Activated T-helper 1 cell treated with anti-CD3 and anti-CD28 coated beads, Interleukin-12 subunit alpha, Interleukin-12 subunit beta, Interleukin-2, Interleukin-4 antibody, amounts not matched to agents 30 ng/mL and 10 ng/mL and 1 ng/mL, durations not matched to agents 14 hours and 24 hours and 36 hours (primary cell): ENCODE results near the gene TRPM2. TPM values are rescaled to one million over a fixed set of nuclear protein-coding genes. Genes with fewer than 3 reads are reported as not detected.

Experiments used
- DNase-seq: peaks from one replicate; pipeline ENCODE4 v3.0.0; 2021; ENCODE audit warnings: low spot score
- H3K27ac Mint-ChIP-seq: one replicate; pipeline ENCODE4 v1.8.0; 2021; ENCODE audit warnings: mild to moderate bottlenecking, mixed read lengths
- H3K27me3 Mint-ChIP-seq: one replicate; pipeline ENCODE4 v1.8.0; 2022; ENCODE audit warnings: mild to moderate bottlenecking, moderate library complexity, mixed read lengths; ENCODE audit not compliant: insufficient read depth
- H3K36me3 Mint-ChIP-seq: one replicate; pipeline ENCODE4 v1.8.0; 2021; ENCODE audit warnings: low read depth, mixed read lengths
- H3K4me1 Mint-ChIP-seq: one replicate; pipeline ENCODE4 v1.8.0; 2021; ENCODE audit warnings: low read depth, mixed read lengths
- H3K4me3 Mint-ChIP-seq: one replicate; pipeline ENCODE4 v1.8.0; 2021; ENCODE audit warnings: mild to moderate bottlenecking, moderate library complexity, mixed read lengths
- H3K9me3 Mint-ChIP-seq: one replicate; pipeline ENCODE4 v1.8.0; 2021; ENCODE audit warnings: mixed read lengths
- intact Hi-C: fragments of 100-400 bp; cut with micrococcal nuclease; formaldehyde crosslinking; loops from one replicate; pipeline ENCODE4 v1.15.1; 2024
- total RNA-seq: library from RNA; stranded (reverse); gene quantifications from 2 replicates; pipeline ENCODE4 v1.2.3, GENCODE V29; 2022

The TRPM2 gene
- total RNA-seq, 1 donor from 2014 or later: 15.2 TPM

DNA sequence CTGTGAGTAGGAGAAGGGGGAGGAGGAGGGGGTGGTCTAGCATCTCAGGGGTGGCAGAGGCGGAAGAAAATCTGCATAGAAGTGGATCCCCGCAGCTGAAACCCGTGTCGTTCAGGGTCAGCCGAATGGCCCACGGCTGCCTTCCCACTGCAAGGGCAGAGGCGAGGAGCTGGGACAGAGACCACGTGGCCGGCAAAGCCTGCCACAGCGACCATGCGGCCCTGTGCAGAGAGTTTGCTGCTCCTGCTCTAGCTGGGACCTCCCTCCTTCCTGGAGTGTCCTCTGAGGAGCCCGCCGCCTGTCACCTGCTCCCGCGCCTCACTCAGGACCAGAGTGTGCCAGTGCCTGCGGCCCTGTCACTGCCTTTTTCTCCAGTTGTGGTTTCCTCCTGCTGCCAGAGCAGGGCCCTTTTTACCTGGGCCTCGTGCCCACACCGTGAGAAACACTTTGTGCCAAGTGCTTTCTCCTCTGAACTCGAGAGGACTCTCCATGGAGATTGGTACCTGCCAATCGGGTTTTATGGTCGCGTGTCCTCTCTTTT is 5.4 kb upstream of the TRPM2 start:
- peaks cover 22% of the 10 kb centered on the region for H3K27me3 Mint-ChIP-seq
- H3K4me3 Mint-ChIP-seq: no peak overlapping the region
- intact Hi-C loops: loop anchor here (10.0 kb wide), 1 partner anchor 107 kb away; the partner anchor contains the start of gene LRRC3
- H3K9me3 Mint-ChIP-seq: no peaks in the 10 kb centered on the region
- H3K4me1 Mint-ChIP-seq: peaks cover 8% of the 10 kb centered on the region
- no peak for DNase-seq
- no peaks in the 10 kb centered on the region for H3K36me3 Mint-ChIP-seq
- no peak overlapping the region for H3K27ac Mint-ChIP-seq

DNA sequence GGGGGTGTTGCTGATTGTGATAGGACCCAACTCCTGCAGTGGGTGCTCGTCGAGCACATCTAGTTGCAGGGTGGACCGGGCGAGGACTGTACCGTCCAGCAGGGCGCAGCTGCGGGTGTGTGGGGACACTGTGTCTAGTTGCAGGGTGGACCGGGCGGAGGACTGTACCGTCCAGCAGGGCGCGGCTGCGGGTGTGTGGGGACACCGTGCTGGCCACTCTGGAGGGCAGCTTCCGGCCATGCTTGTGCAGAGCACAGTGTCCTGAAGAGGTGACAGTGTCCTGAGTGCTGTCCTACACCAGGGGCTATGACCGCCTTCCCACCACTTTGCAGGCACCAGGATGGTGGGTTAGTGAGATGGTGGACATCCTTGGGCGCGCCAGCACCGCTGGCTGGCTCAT is 4.6 kb upstream of the TRPM2 start:
- Mint-ChIP-seq H3K9me3 (no peaks in the 10 kb centered on the region), H3K4me1 (peaks cover 17% of the 10 kb centered on the region), H3K27me3 (peaks cover 25% of the 10 kb centered on the region), H3K27ac (no peak overlapping the region), H3K4me3 (no peak overlapping the region), H3K36me3 (no peaks in the 10 kb centered on the region)
- intact Hi-C loops: loop anchor here (10.0 kb wide), 1 partner anchor 106 kb away; the partner anchor contains the start of gene LRRC3
- DNase-seq: no peak

DNA sequence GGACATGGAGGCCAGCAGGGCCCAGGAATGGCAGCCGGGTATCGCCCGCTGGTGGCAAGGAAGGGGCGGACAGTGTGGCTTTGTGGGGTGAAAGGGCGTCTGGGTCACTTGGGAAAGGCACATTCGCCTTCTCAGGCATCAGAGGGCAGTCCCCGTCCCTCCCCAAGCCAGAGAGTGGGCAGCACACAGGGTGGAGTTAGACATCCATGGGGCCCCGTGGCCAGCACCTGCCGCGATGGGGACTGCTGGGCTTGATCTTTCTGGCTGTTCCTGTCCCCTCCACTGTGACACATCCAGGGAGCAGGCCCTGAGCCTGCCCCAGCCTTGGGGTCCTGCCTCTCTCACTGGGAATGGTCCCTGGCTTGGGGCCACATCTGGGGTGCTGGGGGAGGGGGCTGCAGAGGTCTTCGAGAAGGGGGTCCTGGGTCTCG is 4.0 kb upstream of the TRPM2 start:
- intact Hi-C loops: loop anchor here (10.0 kb wide), 1 partner anchor 105 kb away; the partner anchor contains the start of gene LRRC3
- no peaks in the 10 kb centered on the region for H3K36me3 Mint-ChIP-seq
- no peak overlapping the region for H3K27ac Mint-ChIP-seq
- DNase-seq: no peak
- peaks cover 23% of the 10 kb centered on the region for H3K4me1 Mint-ChIP-seq
- H3K4me3 Mint-ChIP-seq: no peak overlapping the region
- no peaks in the 10 kb centered on the region for H3K9me3 Mint-ChIP-seq
- H3K27me3 Mint-ChIP-seq: peaks cover 25% of the 10 kb centered on the region

DNA sequence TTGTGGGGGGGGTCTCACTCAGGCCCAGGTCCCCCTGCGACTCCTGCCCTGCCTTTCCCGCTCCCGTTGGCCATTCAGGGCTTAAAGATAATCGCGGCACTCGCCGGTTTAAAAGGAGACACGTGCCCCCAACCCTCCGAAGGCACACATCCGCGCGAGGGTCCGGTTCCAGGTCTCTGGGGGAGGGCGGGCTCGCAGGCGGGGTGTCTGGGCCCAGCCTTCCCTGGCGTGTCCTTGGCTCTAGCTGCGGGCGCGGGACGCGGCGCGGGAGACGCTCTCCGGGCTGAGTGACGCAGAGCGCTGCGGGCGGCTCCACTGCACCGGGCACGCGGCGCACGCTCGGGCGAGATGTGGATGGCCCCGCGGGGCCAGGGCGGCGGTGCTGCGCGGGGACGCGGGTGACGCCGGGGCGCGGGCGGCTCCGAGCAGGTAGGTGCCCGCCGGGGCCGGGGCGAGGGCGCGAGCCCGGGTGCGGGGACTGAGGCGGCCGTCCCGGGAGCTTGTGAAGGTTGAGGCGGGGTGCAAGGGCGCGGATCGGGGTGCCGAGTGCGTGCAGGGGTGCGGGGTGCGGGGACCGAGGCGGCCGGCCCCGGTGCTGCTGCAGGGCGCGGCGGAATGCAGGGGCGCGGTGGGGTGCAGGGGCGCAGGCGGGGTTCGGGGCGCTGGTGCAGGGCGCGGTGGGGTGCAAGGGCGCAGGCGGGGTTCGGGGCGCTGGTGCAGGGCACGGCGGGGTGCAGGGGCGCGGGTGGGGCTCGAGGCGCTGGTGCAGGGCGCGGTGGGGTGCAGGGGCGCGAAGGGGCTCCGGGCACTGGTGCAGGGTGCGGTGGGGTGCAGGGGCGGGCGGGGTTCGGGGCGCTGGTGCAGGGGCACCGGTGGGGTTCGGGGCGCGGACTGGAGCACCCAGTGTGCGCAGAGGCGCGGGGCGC is 3.3 kb upstream of the TRPM2 start:
- DNase-seq: no peak
- Mint-ChIP-seq H3K9me3 (no peaks in the 10 kb centered on the region), H3K36me3 (no peaks in the 10 kb centered on the region), H3K4me3 (no peak overlapping the region), H3K4me1 (peaks cover 30% of the 10 kb centered on the region), H3K27me3 (peaks cover 23% of the 10 kb centered on the region), H3K27ac (no peak overlapping the region)
- intact Hi-C loops: loop anchor here (5.0 to 10.0 kb wide), 2 partner anchors 105 to 127 kb away; partner anchors contain the start of gene LRRC3

DNA sequence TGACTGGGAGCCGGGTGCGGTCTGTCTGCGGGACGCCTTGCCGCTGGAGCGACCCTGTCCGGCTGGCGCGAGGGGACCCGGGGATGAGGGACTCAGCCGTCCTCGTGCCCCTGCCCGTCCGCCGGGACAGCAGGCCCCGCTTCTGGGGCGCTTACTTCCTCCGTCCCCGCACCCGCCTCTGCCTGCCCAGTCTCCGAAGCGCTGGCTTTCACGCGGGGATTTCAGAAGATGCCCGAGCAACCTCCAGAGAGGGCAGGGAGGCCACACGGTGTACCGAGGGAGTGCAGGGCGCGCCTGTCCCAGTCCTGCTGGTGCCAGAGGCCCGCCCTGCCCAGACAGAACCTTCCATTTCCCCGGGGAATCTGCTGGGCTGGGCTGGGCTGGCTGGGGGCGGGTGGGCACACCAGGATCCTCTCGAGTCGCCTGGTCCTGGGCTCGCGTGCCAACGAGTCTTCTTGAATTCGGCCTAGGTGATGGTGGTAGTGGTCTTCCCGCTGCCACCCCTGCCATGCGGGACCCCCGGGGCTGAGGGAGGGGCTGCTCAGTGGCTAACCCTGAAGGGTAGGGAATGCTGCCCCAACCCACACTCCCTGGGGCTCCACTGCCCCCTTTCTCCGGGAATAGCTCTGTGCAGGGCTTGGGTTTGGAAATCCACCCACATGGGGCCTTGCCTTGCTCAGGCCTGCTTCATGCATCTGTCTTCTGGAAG is 2.5 kb upstream of the TRPM2 start:
- H3K36me3 Mint-ChIP-seq: peaks cover 4% of the 10 kb centered on the region
- intact Hi-C loops: loop anchor here (5.0 kb wide), 1 partner anchor 126 kb away; no protein-coding TSS in a partner anchor

DNA sequence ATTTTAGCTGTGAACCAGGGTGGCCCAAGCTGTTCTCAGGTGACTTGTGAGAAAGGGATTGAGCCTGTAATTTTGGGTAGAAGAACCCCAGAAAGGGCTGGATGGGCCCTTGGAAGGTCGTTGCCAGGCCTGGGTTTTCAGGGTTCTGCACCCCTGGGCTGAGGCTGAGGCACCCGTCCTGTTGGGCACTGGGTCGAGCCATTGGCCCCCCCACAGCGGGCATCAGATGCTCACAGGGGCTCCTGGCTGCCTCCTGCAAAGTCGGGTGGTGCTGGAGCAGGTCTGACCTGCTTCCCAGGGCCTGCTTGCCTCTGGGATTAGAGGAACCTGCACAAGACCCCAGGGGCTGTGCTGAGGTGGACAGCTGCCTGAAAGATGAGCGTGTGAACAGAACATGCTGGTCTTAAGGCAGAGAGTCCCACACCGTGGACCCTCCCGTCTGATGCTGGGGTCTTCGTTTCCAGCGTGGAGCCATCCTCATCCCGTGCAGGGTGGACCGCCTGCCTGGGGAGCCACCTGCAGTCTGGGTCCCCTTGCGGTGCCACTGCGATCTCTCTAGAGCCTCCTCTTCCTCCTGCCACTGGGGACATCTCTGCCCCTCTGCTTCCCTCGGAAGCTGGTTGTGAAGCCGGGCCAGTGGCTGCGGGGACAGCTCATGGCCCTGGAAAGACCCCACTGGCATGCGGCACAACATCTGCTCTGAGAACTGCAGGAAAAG is 1.7 kb upstream of the TRPM2 start:
- intact Hi-C loops: loop anchor here (5.0 kb wide), 1 partner anchor 126 kb away; no protein-coding TSS in a partner anchor
- no peak overlapping the region for H3K27ac Mint-ChIP-seq
- no peaks in the 10 kb centered on the region for H3K9me3 Mint-ChIP-seq
- H3K4me3 Mint-ChIP-seq: no peak overlapping the region
- peaks cover 45% of the 10 kb centered on the region for H3K4me1 Mint-ChIP-seq
- peaks cover 5% of the 10 kb centered on the region for H3K36me3 Mint-ChIP-seq
- no peak for DNase-seq
- peaks cover 19% of the 10 kb centered on the region for H3K27me3 Mint-ChIP-seq

More for the DNA sequence above, 2.5 kb upstream of the TRPM2 start:
- Mint-ChIP-seq H3K27ac (no peak overlapping the region), H3K4me3 (no peak overlapping the region), H3K9me3 (no peaks in the 10 kb centered on the region), H3K27me3 (peaks cover 23% of the 10 kb centered on the region), H3K4me1 (peaks cover 38% of the 10 kb centered on the region)
- no peak for DNase-seq

DNA sequence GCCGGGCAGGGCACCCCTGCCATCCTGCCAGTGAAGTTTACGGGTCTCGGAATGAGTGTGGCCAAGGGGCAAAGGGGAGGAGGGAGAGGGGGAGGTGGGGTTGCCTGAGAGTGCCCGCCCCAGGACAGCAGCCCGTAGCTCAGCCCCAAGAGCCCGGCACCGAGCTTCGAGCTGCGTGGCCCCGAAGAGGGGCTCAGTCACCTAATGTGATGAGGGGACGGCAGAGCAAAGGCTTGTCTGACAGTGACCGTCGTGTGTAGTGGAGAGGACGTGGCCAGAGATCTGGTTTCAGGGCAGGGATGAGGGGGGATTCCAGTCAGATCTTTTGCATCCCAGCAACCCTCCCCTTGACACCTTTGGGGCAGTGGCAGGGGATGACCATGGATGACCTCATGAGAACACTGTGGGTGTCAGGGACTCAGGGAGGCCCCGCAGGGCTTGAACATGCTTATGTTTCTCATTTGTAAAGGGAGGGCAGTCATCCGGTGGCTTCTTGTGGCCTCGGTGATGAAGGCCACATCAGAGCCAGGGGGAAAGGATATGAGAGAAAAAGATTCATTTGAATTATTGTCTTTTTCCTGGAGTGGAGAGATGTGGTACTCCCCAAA is 1.1 kb upstream of the TRPM2 start:
- no peaks in the 10 kb centered on the region for H3K9me3 Mint-ChIP-seq
- H3K4me1 Mint-ChIP-seq: peaks cover 50% of the 10 kb centered on the region
- peaks cover 5% of the 10 kb centered on the region for H3K36me3 Mint-ChIP-seq
- DNase-seq: no peak
- peak overlapping the region; percentile 88 for H3K27ac Mint-ChIP-seq
- H3K27me3 Mint-ChIP-seq: peaks cover 19% of the 10 kb centered on the region
- intact Hi-C loops: loop anchor here (5.0 kb wide), 1 partner anchor 125 kb away; no protein-coding TSS in a partner anchor
- H3K4me3 Mint-ChIP-seq: peak overlapping the region; percentile 81

DNA sequence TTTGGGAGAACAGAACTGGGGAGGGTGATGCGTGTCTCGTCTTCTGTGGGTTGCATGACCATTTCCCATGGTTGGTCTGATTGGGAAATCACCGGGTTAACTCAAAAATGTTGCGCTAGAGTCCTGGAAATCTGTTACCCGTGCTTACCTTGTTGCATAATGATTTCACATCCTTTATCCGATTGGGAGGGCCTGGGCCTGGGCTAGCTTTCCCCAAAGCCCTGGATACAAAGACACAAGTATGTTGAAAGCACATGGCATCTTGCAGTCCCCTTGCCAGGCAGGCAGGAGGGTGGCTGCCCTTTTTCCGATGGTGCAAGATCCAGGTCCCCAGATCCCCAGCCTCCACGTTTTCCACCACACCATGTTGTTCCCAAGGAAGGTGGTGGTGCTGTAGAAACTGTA is 582 bp downstream of the TRPM2 start:
- Mint-ChIP-seq H3K27me3 (peaks cover 15% of the 10 kb centered on the region), H3K36me3 (peaks cover 14% of the 10 kb centered on the region), H3K27ac (peak overlapping the region; percentile 88), H3K4me1 (peaks cover 50% of the 10 kb centered on the region), H3K9me3 (no peaks in the 10 kb centered on the region), H3K4me3 (peak overlapping the region; percentile 81)
- intact Hi-C loops: loop anchor here (5.0 kb wide), 1 partner anchor 123 kb away; no protein-coding TSS in a partner anchor
- no peak for DNase-seq

DNA sequence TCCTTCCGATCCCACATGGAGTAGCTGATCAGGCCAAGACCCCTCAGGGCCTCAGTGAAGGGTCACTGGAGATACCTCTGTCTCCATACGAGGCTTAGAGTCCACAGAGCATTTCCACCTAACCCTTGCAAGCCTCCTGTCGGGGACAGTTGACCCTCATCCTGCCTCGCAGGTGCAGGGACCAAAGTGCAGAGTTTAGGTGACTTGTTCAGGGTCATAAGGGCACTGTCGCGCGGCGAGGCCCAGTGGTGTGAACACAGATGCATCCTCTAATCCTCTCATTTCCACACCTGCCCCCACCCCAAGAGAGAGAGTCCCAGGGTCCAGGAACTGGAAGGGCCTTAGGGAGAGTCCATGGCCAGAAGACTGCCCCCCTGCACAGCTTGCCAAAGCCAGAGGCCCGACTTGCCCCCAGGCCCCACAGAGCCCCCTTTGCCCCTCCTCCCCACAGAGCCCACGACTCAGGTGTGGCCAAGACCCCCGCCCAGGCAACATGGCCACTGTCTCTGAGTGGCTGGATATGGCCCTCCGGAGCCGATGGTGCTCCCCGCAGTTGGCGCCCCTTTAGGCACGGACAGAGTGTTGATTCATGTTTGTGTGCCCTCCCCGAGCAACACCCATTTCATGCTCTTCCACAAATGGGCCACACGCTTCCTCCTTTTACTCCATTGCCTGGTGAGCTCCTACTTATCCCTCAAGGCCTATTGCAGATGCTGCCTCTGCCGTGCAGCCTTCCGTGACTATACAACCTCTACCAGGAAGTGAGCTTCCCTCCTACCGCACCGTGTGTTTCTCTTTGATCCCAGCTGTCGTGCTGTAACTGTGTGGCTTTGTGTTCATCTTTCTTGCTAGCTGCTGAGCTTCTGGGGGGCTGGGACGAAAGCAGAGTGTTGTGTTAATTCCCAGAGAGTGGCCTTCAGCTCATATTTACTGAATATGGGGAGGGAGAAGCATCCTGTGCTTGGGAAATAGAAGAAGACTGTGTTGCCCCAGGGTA is 1.7 kb downstream of the TRPM2 start:
- Mint-ChIP-seq H3K9me3 (no peaks in the 10 kb centered on the region), H3K27me3 (peaks cover 10% of the 10 kb centered on the region), H3K27ac (peak overlapping the region; percentile 91), H3K36me3 (peaks cover 14% of the 10 kb centered on the region), H3K4me3 (peak overlapping the region; percentile 81), H3K4me1 (peaks cover 53% of the 10 kb centered on the region)
- intact Hi-C loops: loop anchor here (5.0 kb wide), 1 partner anchor 122 kb away; no protein-coding TSS in a partner anchor
- DNase-seq: peak; percentile 21

DNA sequence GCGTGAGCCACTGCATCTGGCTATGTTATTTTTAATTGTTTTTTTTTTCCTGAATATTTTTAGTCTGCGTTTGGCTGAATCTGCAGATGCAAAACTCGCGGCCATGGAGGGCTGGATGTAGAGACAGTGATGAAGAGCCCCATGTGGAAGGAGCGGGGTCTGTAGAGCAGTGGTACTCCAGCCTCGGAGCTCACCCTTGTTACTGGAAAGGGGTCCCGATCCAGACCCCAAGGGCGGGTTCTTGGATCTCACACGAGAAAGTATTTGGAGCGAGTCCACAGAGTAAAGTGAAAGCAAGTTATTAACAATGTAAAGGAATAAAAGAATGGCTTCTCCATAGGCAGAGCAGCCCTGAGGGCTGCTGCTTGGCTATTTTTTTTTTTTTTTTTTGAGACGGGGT is 2.7 kb downstream of the TRPM2 start:
- H3K36me3 Mint-ChIP-seq: peaks cover 15% of the 10 kb centered on the region
- H3K27ac Mint-ChIP-seq: no peak overlapping the region
- H3K9me3 Mint-ChIP-seq: no peaks in the 10 kb centered on the region
- peaks cover 55% of the 10 kb centered on the region for H3K4me1 Mint-ChIP-seq
- H3K4me3 Mint-ChIP-seq: peak overlapping the region; percentile 38
- no peak for DNase-seq
- intact Hi-C loops: no loop called here
- H3K27me3 Mint-ChIP-seq: peaks cover 9% of the 10 kb centered on the region

DNA sequence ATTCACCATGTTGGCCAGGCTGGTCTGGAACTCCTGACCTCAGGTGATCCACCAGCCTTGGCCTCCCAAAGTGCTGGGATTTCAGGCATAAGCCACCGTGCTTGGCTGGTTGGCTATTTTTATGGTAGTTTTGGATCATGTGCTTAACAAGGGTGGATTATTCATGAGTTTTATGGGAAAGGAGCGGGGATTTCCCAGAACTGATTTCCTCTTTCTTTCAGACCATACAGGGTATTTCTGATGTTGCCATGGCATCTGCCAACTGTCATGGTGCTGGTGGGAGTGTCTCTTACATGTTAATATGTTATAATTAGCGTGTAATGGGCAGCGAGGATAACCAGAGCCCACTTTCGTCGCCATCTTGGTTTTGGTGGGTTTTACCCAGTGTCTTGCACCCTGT is 3.2 kb downstream of the TRPM2 start:
- DNase-seq: no peak
- Mint-ChIP-seq H3K27ac (peak overlapping the region; percentile 41), H3K4me3 (peak overlapping the region; percentile 38), H3K27me3 (peaks cover 6% of the 10 kb centered on the region), H3K4me1 (peaks cover 55% of the 10 kb centered on the region), H3K9me3 (no peaks in the 10 kb centered on the region), H3K36me3 (peaks cover 17% of the 10 kb centered on the region)
- intact Hi-C loops: no loop called here
